Raji (cell line): Measurements from ENCODE around the gene XRN2.

Source experiments
- POLR2A ChIP-seq: IDR thresholded peaks from 2 replicates; pipeline ENCODE4 v1.6.1; 2011; ENCODE audit warnings: low read depth, low read length, control low read depth; ENCODE audit not compliant: insufficient read depth

Gene XRN2, protein sequence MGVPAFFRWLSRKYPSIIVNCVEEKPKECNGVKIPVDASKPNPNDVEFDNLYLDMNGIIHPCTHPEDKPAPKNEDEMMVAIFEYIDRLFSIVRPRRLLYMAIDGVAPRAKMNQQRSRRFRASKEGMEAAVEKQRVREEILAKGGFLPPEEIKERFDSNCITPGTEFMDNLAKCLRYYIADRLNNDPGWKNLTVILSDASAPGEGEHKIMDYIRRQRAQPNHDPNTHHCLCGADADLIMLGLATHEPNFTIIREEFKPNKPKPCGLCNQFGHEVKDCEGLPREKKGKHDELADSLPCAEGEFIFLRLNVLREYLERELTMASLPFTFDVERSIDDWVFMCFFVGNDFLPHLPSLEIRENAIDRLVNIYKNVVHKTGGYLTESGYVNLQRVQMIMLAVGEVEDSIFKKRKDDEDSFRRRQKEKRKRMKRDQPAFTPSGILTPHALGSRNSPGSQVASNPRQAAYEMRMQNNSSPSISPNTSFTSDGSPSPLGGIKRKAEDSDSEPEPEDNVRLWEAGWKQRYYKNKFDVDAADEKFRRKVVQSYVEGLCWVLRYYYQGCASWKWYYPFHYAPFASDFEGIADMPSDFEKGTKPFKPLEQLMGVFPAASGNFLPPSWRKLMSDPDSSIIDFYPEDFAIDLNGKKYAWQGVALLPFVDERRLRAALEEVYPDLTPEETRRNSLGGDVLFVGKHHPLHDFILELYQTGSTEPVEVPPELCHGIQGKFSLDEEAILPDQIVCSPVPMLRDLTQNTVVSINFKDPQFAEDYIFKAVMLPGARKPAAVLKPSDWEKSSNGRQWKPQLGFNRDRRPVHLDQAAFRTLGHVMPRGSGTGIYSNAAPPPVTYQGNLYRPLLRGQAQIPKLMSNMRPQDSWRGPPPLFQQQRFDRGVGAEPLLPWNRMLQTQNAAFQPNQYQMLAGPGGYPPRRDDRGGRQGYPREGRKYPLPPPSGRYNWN

DNA sequence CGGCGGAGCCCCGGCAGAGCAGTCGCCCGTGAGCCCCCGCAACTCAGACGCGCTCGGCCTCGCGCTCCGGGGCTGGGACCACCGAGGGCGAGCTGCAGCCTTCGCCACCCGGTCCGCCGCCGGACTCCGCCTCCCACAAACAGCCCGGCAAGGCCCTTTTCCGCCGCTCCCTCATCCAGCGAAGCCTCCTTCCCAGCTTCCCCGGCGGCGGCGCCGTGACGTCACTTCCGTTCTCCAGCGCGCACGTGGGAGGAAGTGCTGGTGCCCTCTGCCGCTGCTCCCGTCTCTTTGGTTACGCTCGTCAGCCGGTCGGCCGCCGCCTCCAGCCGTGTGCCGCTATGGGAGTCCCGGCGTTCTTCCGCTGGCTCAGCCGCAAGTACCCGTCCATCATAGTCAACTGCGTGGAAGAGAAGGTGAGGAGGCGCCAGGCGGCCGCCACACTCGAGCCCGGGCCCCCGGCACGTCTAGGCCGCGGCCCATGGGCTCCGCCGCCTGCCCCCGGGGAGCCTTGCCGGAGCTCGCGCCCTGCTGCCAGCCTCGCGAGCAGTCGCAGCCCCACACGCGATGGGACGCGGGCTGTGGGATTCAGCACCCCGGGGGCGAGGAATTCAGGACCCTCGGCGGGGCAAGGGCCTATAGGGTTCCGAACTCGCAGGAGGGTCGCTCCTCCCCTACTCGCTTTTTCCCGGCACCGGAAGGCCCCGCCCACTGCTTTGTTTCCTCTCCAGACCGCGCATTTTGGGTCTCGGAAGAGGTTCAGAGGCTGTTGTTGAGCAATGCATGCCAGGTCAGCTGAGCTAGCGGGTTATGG lies at the start of gene XRN2:
TSS of gene XRN2 (plus strand) at position 271 of the 811 bp plus-strand sequence. CDS start at position 339, 68 bp downstream.
- TF ChIP-seq POLR2A, result peak; percentile 91

DNA sequence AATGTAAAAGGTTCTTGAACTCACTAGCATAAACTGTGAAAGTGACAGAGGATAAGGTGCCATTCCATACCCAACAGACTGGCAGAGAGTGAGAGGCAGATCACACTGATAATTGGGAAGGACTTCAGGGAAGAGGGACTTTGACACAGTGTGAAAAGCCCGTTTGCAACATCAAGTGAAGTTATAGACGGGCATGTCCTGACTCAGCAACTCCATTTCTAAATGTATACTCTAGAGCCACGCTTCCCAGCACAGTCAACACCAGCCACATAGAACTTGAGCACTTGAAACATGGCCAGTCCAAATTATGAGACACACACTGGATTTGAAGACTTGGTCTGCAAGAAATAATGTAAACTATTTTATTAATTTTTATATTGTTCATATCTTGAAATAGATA lies 45.9 kb upstream of the XRN2 start:
- TF ChIP-seq POLR2A, result no peak

DNA sequence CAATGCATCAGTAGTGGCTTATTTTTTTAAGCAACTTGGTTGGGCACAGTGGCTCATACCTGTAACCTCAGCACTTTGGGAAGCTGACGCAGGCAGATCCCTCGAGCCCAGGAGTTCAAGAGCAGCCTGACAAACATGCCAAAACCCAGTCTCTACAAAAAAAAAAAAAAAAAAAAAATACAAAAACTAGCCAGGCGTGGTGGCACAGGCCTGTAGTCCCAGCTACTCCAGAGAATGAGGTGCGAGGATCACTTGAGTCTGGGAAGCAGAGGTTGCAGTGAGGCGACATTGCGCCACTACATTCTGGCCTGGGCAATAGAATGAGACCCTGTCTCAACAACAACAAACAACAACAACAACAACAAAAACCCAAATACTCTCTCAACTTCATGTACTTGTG lies 44.7 kb upstream of the XRN2 start:
- TF ChIP-seq POLR2A, result no peak

DNA sequence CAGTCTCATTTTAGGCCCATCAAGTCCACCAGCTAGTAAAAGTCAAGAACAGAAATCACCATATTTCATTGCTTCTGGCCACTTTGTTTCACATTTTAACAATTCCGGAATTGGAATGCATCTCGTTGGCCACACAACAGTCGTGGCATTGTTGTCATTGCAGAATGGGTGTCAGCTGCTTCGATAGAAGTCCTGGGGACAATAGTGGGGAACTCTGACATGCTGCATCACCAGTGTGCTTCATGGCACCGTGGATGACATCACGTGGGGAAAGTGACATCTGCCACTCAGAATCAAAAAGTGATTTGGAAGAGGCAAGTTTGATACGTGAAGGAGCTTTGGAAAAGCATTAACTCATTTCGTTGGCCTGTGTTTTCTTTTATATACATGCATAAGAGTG lies 43.8 kb upstream of the XRN2 start:
- no peak for TF ChIP-seq POLR2A

DNA sequence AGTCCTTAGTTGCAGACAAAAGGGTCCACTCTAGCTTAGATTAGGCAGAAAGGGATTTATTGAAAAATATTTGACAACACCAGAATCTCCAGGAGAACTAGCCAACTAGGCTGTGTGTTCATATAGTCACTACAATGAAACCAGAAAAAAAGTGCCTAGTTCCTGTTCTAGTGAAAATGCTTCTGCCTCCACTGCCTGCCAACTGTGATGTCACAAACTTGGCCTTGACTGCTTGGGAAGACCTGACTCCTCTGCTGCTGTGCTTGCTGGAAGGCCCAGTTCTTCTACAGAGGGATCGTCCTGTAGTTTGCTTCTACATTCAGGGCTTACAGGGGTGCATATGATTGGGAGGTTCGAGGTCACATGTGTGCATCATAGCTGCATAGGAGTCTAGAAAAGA lies 40.3 kb upstream of the XRN2 start:
- no peak for TF ChIP-seq POLR2A

DNA sequence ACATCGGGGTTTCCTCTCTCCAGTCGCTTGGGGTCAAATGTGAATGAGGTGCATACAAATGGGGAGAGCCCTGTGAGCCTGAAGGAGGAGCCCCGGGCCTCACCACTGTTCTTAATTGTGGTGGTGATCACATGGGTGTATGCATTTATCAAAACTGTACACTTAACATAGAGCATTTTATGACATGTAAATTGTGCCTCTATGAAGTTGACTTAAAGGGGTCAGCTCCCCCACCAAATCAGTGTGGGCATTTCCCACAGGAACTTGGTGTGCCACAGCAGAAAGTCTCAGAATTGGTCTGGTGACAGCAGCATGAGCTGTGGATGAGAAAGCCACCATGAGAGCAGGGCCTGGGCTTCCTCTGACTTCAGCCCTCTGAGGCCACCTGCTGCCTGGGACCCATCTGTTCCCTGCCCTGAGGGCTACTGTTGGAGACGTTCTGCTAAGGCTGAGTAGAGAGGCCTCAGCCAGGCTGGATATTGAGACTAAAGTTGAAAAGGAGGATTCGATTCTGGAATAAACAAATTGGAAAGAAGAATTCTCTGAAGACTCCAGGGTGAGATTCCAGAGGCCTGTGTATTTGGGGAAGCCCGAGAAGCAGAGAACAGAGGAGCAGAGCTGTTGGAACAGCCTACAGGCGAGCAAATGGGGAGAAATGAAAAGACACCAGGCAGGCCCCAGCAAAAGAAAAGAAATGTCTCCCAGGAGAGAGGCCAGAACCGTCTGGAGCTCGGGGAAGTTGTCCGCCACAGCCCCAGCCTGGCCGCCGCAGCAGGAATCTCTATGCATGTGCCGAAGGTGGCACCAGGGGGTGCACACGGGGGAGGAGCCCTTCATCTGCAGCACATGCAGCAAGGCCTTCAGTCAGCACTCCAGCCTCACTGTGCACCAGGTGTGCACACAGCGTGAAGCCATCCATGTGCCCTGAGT lies 37.6 kb upstream of the XRN2 start:
- TF ChIP-seq POLR2A, result no peak

DNA sequence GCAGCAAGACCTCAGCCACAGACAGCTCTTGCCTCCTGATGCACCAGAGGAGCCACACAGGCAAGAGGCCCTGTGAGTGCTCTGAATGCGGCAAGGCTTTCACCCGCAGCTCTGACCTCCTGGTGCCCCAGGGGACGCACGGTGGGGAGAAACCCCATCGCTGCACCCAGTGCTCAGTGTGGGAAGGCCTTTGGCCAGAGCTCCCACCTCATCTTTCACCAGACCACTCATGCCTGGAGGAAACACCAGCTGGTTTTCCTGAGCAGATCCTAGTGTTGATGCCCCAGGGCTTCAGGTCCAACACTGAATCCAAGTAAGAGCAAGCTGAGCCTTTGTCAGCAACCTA lies 37.0 kb upstream of the XRN2 start:
- TF ChIP-seq POLR2A, result no peak

DNA sequence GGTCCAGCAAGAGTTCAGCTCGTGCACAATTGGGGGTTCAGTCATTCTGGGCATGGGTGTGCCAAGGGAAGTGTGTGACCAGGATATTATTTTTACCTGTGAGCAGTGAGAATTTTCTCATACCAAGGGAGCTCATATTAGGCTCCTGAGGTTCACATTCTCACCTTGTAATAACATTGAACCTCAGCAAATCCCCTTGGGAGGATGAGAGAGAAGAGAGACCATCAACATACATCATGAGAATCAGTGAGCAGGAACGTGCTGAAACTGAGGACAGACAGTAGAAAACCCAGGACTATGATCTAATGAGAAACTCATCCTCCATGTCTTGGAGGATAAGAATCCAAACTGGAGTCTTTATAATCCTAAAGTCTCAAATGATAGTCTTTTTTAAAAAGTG lies 33.4 kb upstream of the XRN2 start:
- TF ChIP-seq POLR2A, result no peak

DNA sequence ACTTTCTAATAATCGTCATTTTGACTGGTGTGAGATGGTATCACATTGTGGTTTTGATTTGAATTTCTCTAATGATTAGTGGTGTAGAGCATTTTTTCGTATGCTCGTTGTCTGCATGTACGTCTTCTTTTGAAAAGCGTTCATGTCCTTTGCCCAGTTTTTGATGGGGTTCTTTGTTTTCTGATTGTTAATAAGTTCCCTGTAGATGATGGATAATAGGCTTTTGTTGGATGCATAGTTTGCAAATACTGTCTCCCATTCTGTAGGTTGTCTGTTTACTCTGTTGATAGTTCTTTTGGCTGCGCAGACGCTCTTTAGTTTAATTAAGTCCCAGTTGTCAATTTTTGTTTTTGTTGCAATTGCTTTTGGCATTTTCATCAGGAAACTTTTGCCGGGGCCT lies 32.3 kb upstream of the XRN2 start:
- no peak for TF ChIP-seq POLR2A

DNA sequence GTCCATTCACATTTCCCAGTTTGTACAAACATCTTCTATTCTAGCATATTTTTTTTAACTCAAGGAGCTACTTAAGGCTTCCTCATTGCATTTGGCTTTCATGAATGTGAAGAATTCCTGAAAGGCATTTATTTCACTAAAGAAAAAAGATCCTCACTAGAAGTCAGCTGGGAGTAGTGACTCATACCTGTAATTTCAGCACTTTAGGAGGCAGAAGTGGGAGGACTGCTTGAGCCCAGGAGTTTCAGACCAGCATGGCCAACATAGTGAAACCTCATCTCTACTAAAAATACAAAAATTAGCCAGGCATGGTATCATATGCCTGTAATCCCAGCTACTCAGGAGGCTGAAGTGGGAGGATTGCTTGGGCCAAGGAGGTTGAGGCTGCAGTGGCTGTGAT lies 30.9 kb upstream of the XRN2 start:
- no peak for TF ChIP-seq POLR2A

DNA sequence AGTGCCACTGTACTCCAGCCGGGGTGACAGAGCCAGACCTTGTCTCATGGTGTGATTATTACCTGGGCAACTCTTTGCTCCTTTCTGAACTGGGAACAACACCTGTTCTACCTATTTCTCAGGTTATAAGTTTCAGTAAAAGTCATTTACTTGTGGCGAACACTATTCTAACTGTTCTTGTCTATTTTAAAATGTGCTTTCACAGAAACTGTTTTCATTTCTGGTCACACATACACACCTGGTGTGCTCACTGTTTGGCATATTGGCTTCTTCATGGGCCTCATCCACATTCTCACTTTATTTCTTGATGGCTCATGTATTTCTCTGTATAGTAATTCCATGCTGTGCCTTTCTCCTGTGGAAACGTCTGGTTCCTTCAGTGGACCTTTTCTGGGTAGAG lies 30.5 kb upstream of the XRN2 start:
- TF ChIP-seq POLR2A, result no peak

DNA sequence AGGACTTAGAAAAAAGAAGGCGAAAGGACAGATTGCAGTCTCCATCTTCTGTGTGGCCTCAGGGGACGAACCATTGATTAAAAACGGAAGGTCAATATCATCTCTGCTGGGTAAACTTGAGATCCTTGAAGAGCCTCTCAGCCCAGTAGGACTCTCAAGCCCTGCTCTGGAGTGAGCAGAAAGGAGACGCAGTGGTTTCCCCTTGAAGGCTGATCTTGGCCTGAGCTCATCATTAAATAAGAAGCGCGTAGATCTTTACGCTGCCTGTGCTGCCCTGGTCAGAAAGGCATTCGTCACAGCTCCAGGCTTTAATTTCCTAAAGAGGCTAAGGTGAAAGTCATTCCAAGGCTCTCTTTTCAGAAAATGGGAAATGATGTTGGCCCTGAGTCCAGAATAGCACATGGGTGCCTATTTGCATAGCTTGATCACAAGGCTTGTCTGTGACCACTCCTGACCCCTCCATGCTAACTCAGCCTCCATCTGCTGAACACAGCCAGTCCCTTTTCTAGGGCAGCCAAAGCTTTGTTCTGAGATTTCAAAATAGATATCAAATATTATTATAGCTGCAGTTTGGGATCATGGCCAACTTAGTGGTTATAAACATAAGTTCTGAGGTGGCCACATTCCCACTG lies 29.3 kb upstream of the XRN2 start:
- TF ChIP-seq POLR2A, result no peak

DNA sequence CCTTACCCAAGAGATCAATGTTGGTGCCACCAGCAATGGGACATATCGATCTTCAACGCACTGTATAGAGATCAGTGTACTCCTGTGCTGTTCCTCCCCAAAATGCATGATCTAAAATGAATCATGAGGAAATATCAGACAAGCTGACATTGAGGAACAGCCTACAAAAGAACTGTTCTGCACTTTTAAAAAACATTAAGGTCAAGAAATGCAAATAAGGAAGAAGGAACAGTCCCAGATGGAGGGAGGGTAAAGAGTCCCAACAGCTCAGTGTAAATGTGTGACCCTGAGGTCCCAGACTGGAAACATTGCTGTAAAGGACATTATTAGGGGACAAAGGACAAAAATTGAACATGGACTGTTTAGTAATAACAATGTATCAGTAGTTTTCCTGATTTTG lies 24.3 kb upstream of the XRN2 start:
- no peak for TF ChIP-seq POLR2A

DNA sequence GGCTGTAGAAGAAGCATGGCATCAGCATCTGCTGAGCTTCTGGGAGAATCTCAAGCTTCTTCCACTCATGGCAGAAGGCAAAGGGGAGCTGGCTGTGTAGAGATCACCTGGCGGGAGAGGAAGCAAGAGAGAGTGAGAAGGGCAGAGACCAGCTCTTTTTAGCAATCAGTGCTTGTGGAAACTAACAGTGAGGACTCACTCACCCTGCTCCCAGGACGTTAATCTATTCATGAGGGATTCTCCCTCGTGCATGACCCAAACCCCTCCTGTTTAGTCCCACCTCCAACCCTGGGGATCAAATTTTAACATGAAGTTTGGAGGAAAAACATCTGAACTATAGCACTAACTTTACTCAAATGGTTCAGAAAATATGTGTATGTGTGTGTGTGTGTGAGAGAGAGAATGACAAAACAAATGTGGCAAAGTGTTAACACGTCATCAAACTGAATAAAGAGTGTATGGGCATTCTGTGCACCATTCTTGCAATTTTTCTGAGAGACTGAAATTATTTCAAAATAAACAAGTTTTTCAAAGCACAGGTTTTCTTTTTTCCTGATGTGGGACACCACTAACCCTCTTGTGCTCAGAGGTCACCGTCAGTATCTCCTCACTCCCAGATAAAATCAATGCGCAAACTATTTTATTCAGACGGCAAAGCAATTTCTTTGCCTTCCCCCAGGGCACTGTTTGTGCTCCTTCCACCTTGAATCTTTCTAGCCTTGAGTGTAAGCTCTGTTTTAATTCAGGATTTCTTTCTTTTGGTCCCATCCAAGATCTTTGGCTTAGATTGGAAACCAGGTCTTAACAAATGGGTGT lies 23.2 kb upstream of the XRN2 start:
- no peak for TF ChIP-seq POLR2A
